Stimulated activated CD4-positive, alpha-beta T cell treated with anti-CD3 and anti-CD28 coated beads, TNF-alpha, amount 100 ng/mL, for 48 hours (primary cell): ENCODE measurements around the gene EDEM3.
"Not testable (repeated sequence)": the region's sequence is repeated elsewhere in the genome, so short reads cannot be mapped to it uniquely, and the experiment has no call there.

Experiments used
- DNase-seq, 3 donors: peaks; one replicate each; pipeline ENCODE4 v3.0.0-alpha.2; 2020; ENCODE audit warnings: low read depth in 3 of 3

The EDEM3 gene

GRCh38 chr1:184740344-184740743 is 14.3 kb downstream of the EDEM3 start:
- no peak for DNase-seq

DNA sequence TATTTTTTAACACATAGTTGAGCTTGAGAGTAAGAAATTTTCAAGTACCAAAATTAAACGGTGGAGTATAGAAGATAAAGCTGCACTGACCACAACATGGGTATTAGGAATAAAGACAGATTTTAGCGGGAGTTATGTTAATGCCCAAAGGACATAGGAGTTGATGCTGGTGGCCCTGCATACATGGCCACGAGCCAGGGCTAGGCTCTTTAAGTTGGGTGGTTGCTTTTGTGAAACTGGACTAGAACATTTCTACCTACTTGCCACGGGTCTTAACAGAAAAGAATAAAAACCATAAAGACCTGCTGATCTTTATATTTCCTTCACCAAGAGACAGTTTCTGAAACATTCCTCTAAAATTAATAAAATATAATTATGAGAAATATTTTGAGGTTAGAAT is 14.9 kb downstream of the EDEM3 start:
- no peak for DNase-seq

- DNase-seq = no peak
These were observed 15.6 kb downstream of the EDEM3 start for GRCh38 chr1:184739070-184739469.

DNA sequence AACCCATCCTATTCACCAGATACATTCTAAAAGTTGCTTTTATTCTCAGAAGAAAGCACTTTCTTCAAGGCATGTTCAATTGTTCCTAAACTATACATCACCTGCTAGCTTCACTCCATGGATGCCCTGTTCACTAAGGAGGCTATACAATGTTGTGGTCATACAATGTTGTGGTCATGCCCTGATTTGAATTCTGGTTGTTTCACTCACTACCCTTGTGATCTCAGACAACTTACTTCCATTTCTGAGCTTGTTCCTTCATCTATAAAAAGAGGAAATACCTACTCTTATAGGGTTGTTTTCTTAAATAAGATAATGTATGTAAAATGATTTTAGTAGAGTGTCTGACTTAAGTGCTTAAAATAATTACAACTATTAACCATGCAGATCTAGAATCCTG is 19.7 kb downstream of the EDEM3 start:
- DNase-seq = no peak

DNA sequence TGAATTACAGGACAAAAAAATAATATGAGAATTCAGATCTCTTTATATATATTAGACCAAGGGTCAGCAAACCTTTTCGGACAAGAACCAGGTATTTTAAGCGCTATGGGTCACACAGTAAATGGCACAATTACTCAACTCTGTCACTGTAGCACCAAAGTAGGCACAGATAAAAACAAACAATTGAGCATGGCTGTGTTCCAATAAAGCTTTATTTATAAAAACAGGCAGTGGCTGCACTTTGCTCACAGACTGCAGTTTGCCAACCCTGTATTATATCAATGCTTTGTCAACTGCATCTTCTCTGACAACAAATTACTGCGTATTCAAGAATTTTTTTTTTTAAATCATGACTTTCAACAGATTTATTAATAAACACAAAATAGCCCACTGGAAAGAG is 29.8 kb downstream of the EDEM3 start:
- DNase-seq = no peak

GRCh38 chr1:184716158-184716557 is 38.5 kb downstream of the EDEM3 start:
- DNase-seq = no peak

GRCh38 chr1:184709418-184709817 is 45.2 kb downstream of the EDEM3 start:
- DNase-seq = no peak

DNA sequence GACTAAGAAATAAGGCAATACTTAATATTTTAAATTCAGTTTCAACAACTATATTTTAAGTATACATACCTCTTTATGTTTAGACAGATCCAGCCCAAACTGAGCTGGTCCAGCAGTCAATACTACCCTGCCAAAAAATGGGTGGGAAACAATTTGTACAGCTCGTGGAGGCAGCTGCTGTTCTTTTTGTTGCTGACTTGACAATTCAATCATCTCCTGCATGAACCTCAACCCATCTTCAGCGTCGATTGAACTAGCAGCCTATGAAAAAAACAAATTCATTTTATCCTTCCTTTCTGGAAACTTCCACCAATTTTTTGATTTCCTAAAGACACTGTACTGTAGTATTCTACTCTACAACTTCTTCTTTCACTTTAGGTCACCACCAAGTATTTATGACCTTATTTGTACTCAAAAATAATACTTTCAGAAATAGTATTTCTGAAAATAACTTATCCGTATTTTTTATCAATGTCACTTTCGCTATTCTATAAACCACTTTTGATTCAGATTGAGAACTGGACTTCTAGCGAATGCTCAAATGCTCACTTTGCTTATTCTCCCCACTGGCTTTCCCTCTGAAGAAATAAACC is 46.5 kb downstream of the EDEM3 start:
- DNase-seq = no peak

DNA sequence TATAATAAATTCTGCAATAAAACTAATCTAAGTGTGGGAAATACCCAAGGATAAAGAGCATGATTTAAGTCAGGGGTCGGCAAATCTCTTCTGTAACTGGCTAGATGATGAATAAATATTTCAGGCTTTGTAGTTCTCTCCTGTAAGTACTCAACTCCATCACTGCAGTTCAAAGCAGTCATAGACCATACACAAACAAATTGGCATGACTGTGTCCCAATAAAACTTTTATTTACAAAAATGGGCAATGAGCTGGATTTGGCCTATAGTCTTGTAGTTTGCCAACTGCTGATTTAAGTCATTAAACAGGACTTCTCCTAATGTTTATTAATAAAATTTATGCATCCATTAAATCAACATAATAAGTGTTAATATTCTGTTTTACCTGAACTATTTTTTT is 49.4 kb downstream of the EDEM3 start:
- no peak for DNase-seq

DNA sequence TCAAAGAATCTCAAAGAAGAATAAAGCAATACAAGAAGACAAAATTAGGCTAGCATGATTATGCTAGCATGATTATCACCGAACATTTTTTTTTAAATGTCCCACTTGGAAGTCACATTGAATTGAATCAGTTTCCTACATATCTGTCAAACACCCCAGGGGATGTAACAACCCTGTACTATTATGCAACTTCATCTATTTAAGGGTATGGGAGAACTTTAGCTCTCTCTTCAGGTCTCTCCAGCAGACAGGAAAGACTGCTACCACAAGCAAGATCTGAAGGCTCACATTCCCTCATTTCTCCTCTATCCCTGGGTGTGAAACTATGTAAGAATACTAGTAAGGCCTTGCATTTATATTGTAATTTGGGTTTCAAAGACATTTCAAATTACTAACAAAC is 52.8 kb downstream of the EDEM3 start:
- no peak for DNase-seq

- no peak for DNase-seq
These were observed 55.7 kb downstream of the EDEM3 start for GRCh38 chr1:184698969-184699368.

GRCh38 chr1:184698016-184698415 is 56.6 kb downstream of the EDEM3 start:
- DNase-seq = no peak

DNA sequence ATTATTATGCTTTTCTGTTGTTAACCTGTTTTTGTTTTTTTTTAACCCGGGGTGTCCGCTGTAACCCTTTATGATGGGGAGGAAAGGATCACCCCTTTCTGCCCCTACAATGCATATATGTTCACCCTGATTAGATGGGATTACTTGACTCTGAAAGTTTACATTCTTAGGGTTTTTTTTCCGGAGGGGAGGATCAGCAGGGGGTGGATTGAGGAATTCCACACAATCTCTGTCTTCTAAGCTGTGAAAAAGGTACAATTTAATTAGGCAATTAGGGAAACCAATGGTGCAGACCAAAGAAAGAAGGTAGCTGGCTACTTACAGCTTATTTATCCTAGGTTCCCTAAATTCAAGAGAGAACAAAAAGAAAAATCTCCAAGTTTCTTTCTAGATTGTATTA is 58.3 kb downstream of the EDEM3 start:
- DNase-seq = no peak

- no peak for DNase-seq
These were observed 59.6 kb downstream of the EDEM3 start for GRCh38 chr1:184695023-184695422.

DNA sequence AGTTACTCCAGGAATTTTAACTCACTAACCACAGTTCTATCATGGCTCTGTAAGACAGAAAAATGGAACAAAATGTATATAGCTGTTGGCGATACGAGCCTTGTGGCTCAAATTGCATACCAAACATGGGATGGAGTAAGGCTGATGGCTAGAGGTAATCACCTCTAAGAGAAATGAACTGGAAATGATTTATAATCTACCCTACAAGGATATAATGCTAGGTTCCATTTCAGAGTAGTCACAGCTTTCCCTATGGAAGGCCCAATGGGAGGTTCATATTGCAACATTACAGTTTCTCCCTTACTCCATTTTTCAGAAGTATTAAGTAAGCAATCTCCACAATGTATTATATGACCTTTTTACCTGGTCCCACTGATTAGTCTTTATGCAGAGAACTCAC is 61.6 kb downstream of the EDEM3 start:
- no peak for DNase-seq

DNA sequence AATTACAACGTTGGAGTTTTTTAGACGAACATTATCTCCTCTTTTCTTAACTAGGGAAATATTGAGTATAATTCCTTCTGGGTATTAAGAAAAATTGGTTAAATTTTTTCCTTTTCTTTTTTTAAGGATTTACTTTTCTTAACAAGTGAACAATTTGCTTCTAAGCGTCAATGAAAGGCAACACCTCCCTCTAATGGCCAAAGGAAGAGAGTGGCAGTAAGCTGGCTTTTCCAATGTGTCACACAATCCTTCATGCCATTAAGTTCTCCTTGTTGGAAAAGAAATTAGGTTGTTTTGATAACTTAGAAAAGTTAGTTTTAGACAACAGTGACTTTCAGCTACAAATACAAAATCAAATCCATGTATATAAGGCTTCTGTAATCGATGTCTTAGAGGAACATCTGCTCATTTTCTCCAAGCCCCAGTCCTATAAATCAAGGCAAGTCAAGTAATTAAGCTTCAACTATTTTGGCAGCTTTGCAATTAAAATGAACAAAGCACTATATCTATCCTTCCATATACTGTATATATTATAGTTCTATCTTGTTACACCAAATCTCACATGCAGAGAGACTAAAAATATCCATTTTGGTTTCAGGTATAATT is 62.8 kb downstream of the EDEM3 start:
- DNase-seq = no peak

GRCh38 chr1:184686540-184686939 is 68.1 kb downstream of the EDEM3 start:
- DNase-seq = no peak

GRCh38 chr1:184685116-184685515 is 69.5 kb downstream of the EDEM3 start:
- DNase-seq = no peak

DNA sequence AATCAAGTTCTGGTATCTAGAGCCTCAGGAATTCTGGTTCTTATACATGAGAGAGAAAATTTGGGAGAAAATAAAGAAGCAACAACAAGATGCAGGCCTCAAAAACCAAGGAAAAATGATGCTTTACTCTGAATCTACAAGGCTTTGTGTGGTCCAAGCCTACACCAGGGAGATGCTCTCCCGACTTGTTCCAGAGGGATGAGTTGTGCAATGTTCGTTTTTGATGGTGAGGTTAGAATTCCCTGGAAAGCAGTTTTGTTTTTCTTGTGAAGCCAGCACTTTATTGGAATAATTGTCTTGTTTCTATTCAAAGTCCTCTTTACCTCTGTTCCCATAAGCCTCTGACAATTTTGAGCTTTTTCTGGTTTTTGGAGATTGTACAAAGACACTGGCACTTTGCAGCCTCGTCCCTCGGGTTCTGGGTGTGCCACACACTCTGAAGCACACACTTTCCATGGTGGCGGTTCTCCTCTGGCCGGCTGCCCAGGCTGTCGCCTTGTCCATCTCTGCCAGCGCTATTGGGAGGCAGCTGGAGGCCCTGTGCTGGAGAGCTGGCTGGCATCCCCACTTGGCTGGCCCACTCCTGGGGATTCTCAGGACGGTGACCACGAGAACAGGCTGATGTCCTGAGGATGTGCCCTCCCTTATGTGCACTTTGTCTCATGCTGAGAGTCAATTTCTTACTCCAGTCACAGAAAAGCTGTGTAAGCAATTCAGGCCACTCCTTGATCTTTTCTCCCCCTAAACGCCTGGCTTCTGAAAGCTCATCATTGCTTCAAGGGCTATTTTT is 70.2 kb downstream of the EDEM3 start:
- no peak for DNase-seq

- DNase-seq = no peak
These were observed 71.7 kb downstream of the EDEM3 start for GRCh38 chr1:184682956-184683355.

DNA sequence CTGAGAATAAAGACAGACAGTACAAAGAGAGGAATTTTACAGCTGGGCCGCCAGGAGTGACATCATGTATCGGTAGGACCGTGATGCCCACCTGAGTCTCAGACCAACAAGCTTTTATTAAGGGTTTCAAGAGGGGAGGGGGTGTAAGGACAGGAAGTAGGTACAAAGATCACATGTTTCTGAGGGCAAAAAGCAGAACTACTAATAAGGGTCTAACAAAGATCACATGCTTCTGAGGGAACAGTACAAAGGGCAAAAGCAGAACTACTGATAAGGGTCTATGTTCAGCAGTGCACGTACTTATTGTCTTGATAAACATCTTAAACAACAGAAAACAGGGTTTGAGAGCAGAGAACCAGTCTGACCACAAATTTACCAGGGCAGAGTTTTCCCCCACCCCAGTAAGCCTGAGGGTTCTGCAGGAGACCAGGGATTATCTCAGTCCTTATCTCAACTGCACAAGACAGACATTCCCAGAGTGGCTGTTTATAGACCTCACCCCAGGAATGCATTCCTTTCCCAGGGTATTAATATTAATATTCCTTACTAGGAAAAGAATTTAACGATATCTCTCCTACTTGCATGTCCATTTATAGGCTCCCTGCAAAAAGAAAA is 73.9 kb downstream of the EDEM3 start:
- DNase-seq = not testable (repeated sequence)

- DNase-seq = not testable (repeated sequence)
These were observed 75.2 kb downstream of the EDEM3 start for GRCh38 chr1:184679472-184679871.

DNA sequence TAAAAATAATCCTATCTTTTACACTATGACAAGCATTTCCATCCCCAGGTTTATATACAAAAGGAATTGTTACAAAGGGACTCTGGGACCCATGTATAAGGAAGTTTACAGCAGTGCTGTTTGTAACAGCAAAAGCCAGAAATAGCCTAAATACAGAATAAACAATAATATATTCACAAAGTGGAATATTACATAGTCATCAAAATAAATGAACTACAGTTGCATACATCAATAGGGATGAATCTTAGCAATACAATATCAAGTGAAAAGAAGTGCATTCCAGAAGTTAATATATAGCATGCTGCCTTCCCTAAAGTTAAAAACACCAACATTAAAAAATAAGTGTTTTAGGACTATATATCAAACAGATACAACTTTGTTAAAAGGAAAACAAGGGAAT is 77.3 kb downstream of the EDEM3 start:
- DNase-seq = no peak
